ENCODE data around the gene MBTPS1.

DNA sequence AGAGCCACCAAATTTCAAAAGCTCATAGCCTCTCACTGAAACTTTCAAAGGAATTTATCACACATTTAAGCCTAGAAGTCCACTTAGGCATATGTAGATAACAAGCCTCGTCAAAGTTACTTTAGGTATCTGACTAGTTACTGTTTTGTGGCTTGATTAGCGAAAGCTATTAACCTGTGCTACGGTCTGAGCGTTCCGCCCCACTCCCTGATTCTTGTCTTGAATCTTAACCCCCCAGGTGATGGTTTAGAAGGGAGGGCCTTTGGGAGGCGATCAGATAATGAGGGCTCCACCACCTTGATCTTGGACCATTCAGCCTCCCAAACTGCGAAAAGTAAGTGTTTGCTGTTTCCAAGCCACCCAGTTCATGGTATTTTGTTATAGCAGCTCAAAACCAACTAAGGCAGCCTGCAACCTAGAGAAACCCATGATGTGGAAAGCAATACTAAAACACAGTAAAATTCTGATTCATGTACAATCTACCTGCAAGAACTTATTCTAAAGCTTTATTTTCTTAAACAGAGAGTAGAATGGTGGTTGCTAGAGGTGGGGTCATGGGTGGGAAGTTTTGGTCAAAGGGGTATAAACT, 21.1 kb upstream of the MBTPS1 start:
- TF ChIP-seq, protein P1, sequence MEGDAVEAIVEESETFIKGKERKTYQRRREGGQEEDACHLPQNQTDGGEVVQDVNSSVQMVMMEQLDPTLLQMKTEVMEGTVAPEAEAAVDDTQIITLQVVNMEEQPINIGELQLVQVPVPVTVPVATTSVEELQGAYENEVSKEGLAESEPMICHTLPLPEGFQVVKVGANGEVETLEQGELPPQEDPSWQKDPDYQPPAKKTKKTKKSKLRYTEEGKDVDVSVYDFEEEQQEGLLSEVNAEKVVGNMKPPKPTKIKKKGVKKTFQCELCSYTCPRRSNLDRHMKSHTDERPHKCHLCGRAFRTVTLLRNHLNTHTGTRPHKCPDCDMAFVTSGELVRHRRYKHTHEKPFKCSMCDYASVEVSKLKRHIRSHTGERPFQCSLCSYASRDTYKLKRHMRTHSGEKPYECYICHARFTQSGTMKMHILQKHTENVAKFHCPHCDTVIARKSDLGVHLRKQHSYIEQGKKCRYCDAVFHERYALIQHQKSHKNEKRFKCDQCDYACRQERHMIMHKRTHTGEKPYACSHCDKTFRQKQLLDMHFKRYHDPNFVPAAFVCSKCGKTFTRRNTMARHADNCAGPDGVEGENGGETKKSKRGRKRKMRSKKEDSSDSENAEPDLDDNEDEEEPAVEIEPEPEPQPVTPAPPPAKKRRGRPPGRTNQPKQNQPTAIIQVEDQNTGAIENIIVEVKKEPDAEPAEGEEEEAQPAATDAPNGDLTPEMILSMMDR (IDR thresholded peaks at IDR 0.05) = no peak
- TF ChIP-seq POLR2A (IDR thresholded peaks at IDR 0.05) (no peak), EP300 (IDR thresholded peaks at IDR 0.05) (no peak), POLR2AphosphoS5 (IDR thresholded peaks at IDR 0.05) (no peak)

Data from upper lobe of left lung (tissue), 4 donors.